GM06990 (cell line): Measurements from ENCODE around the gene TRMT61A.

Source experiments
- DNase-seq: peaks from one replicate; pipeline ENCODE4 v3.0.0-alpha.2; 2011; ENCODE audit not compliant: insufficient read length; ENCODE audit errors: extremely low read depth
- H3K27me3 ChIP-seq: replicated peaks from 2 replicates; pipeline ENCODE4 v1.6.0; 2011; ENCODE audit warnings: low read length; ENCODE audit not compliant: control insufficient read depth, insufficient read depth
- H3K36me3 ChIP-seq: 2 replicates; pipeline ENCODE4 v1.5.1; 2011; ENCODE audit warnings: low read length; ENCODE audit not compliant: control insufficient read depth, insufficient read depth
- H3K4me3 ChIP-seq: replicated peaks from 2 replicates; pipeline ENCODE4 v1.5.1; 2011; ENCODE audit warnings: low read depth, mild to moderate bottlenecking, control low read depth, low read length
- TF ChIP-seq, protein P1 (sequence below): IDR thresholded peaks from 2 replicates; pipeline ENCODE4 v1.5.1; 2011; ENCODE audit warnings: low read length, control low read depth, mild to moderate bottlenecking, inconsistent platforms; ENCODE audit not compliant: insufficient read depth, poor library complexity, severe bottlenecking

Gene TRMT61A

DNA sequence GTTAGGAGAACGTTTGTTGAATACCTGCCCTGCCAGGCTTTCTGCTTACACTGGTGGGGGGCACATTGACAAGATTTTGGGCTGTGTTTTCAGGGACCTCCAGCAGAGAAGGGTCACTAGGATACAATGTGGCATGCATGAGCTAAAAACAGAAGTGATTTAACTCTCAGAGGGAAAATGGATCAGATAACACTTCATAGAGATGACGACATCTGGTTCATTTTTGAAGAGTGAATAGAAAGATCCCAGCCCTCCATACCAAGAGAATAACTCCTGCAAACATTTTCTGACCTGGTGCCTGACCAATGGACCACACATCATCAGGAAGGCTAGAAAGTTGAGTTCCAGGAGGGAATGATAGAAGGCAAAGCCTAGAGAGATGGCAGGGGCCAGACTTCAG lies 40.0 kb upstream of the TRMT61A start:
- H3K27me3 ChIP-seq: no peaks in the 10 kb centered on the region
- TF ChIP-seq, protein P1, sequence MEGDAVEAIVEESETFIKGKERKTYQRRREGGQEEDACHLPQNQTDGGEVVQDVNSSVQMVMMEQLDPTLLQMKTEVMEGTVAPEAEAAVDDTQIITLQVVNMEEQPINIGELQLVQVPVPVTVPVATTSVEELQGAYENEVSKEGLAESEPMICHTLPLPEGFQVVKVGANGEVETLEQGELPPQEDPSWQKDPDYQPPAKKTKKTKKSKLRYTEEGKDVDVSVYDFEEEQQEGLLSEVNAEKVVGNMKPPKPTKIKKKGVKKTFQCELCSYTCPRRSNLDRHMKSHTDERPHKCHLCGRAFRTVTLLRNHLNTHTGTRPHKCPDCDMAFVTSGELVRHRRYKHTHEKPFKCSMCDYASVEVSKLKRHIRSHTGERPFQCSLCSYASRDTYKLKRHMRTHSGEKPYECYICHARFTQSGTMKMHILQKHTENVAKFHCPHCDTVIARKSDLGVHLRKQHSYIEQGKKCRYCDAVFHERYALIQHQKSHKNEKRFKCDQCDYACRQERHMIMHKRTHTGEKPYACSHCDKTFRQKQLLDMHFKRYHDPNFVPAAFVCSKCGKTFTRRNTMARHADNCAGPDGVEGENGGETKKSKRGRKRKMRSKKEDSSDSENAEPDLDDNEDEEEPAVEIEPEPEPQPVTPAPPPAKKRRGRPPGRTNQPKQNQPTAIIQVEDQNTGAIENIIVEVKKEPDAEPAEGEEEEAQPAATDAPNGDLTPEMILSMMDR: no peak
- no peak overlapping the region for H3K4me3 ChIP-seq
- no peak for DNase-seq
- peaks cover 10% of the 10 kb centered on the region for H3K36me3 ChIP-seq

DNA sequence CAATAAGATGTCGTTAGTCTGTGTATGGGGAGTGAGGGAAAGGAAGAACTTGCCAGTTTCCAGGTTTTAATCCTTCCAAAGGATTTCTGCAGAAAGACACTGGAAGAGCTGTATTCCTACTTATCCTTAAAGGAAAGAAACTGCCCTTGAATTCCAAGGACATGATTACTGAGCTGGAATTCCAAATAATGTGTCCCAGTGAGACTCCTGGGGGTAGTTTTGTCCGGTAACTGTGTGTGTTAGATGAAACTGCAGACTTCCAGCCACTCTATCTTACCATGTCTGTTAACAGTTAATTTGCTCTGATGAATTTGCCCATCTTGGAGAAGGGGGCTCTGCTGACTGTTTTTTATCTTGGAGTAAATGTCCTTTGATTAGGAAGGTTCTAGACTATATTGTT lies 39.4 kb upstream of the TRMT61A start:
- Histone ChIP-seq H3K36me3 (peaks cover 10% of the 10 kb centered on the region), H3K4me3 (no peak overlapping the region), H3K27me3 (no peaks in the 10 kb centered on the region)
- TF ChIP-seq, protein P1: no peak
- DNase-seq: no peak

DNA sequence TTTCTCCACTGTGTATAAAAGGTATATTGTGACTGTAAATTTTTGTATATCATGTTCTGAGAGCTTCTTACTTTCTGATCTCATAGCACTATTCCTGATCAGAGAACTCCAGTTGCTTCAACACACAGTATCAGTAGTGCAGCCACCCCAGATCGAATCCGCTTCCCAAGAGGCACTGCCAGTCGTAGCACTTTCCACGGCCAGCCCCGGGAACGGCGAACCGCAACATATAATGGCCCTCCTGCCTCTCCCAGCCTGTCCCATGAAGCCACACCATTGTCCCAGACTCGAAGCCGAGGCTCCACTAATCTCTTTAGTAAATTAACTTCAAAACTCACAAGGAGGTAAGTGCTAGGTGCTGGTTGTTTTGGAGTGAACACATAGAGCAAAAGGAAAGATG lies 37.3 kb upstream of the TRMT61A start:
- TF ChIP-seq, protein P1: no peak
- H3K27me3 ChIP-seq: no peaks in the 10 kb centered on the region
- H3K4me3 ChIP-seq: no peak overlapping the region
- DNase-seq: no peak
- peaks cover 13% of the 10 kb centered on the region for H3K36me3 ChIP-seq

DNA sequence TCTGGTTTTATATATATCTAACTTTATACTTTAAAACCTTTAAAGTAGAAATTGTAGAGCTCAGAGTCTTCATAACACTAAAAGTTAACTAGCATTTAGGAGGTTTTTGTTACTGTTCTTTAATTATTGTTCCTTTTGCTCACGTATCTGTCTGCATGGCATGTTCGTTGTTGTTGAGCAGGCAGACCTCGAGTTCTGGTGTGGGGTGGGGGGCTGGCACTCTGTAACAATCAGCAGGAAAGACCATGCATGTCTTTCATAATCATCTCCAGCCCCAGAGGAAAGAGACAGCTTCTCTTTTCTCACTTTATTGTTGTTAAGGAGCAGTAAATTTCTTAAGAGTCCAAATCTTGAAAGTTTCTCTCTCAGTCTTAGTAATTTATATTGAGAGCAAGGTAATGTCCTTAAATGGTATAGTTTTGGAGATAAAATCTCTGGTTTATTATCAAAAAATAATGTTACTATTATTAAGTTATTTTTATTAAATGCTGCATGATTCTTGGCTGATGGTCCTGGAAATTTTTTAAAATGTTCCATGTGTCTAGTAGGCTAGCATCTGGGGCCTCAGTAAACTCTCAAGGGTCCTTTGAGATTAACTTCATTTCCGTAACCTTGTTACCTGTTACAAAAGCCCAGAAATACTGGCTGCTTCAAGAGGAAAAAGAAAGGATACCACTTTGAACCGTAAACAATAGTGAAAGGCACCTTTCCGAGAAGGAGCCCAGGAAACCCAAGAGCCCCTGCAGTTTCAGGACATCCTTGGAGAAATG lies 36.7 kb upstream of the TRMT61A start:
- Histone ChIP-seq H3K36me3 (peaks cover 13% of the 10 kb centered on the region), H3K27me3 (no peaks in the 10 kb centered on the region), H3K4me3 (no peak overlapping the region)
- TF ChIP-seq, protein P1: no peak
- DNase-seq: no peak

- H3K27me3 ChIP-seq: no peaks in the 10 kb centered on the region
- H3K4me3 ChIP-seq: no peak overlapping the region
- H3K36me3 ChIP-seq: peaks cover 10% of the 10 kb centered on the region
- TF ChIP-seq, protein P1: no peak
- no peak for DNase-seq
Measured at GRCh38 chr14:103495854-103496253, 33.1 kb upstream of the TRMT61A start.
